H9 (cell line): Measurements from ENCODE around the gene CD247. TPM values are rescaled to one million over a fixed set of nuclear protein-coding genes. Genes with fewer than 3 reads are reported as not detected.

Experiments
- DNase-seq: peaks from one replicate; pipeline ENCODE4 v3.0.0-alpha.2; 2017
- H2AFZ ChIP-seq: one replicate; pipeline ENCODE4 v1.6.1; 2013; ENCODE audit warnings: mild to moderate bottlenecking, low read length, control low read depth, moderate library complexity
- H2AK5ac ChIP-seq: 2 replicates; pipeline ENCODE4 v1.6.1; 2013; ENCODE audit warnings: low read length, control low read depth, mixed read lengths; ENCODE audit not compliant: insufficient read length
- H2BK120ac ChIP-seq: one replicate; pipeline ENCODE4 v1.6.1; 2013; ENCODE audit warnings: low read depth, mild to moderate bottlenecking, low read length, control low read depth, inconsistent platforms; ENCODE audit not compliant: poor library complexity, severe bottlenecking
- H2BK12ac ChIP-seq: 2 replicates; pipeline ENCODE4 v1.6.1; 2013; ENCODE audit warnings: low read length, control low read depth, mixed read lengths, low read depth; ENCODE audit not compliant: insufficient read length
- H2BK15ac ChIP-seq: 2 replicates; pipeline ENCODE4 v1.6.1; 2013; ENCODE audit warnings: low read depth, low read length, control low read depth
- H2BK20ac ChIP-seq: one replicate; pipeline ENCODE4 v1.6.1; 2013; ENCODE audit warnings: low read depth, mild to moderate bottlenecking, low read length, control low read depth, inconsistent platforms; ENCODE audit not compliant: poor library complexity, severe bottlenecking
- H2BK5ac ChIP-seq: 2 replicates; pipeline ENCODE4 v1.6.1; 2013; ENCODE audit warnings: low read length, control low read depth, mixed read lengths; ENCODE audit not compliant: insufficient read length
- H3K14ac ChIP-seq: 2 replicates; pipeline ENCODE4 v1.6.1; 2013; ENCODE audit warnings: low read length, control low read depth; ENCODE audit not compliant: insufficient read depth
- H3K18ac ChIP-seq: 2 replicates; pipeline ENCODE4 v1.6.1; 2013; ENCODE audit warnings: low read depth, mild to moderate bottlenecking, mixed read lengths, low read length, control low read depth; ENCODE audit not compliant: insufficient read length
- H3K23ac ChIP-seq: 2 replicates; pipeline ENCODE4 v1.6.1; 2013; ENCODE audit warnings: low read length, control low read depth, mixed read lengths, low read depth; ENCODE audit not compliant: insufficient read length
- H3K23me2 ChIP-seq: 2 replicates; pipeline ENCODE4 v1.6.1; 2013; ENCODE audit warnings: low read depth, mild to moderate bottlenecking, mixed read lengths, low read length, control low read depth; ENCODE audit not compliant: insufficient read length, poor library complexity, severe bottlenecking
- H3K27ac ChIP-seq: 2 replicates; pipeline ENCODE4 v1.5.1; 2013; ENCODE audit warnings: low read length, control low read depth, mixed read lengths, low read depth; ENCODE audit not compliant: insufficient read length
- H3K27me3 ChIP-seq: 2 replicates; pipeline ENCODE4 v1.6.1; 2013; ENCODE audit warnings: low read length, control low read depth, inconsistent platforms; ENCODE audit not compliant: insufficient read depth
- H3K4ac ChIP-seq: 2 replicates; pipeline ENCODE4 v1.6.1; 2013; ENCODE audit warnings: low read depth, mild to moderate bottlenecking, control low read depth, inconsistent platforms, low read length, moderate library complexity
- H3K4me1 ChIP-seq: 2 replicates; pipeline ENCODE4 v1.6.1; 2013; ENCODE audit warnings: low read length, control low read depth, inconsistent platforms; ENCODE audit not compliant: insufficient read depth
- H3K4me2 ChIP-seq: 2 replicates; pipeline ENCODE4 v1.6.1; 2013; ENCODE audit warnings: low read length, control low read depth, mixed read lengths; ENCODE audit not compliant: insufficient read length, insufficient read depth
- H3K56ac ChIP-seq: 2 replicates; pipeline ENCODE4 v1.6.1; 2013; ENCODE audit warnings: low read depth, mild to moderate bottlenecking, mixed read lengths, low read length, control low read depth; ENCODE audit not compliant: insufficient read length
- H3K79me1 ChIP-seq: 2 replicates; pipeline ENCODE4 v1.6.1; 2013; ENCODE audit warnings: low read depth, mild to moderate bottlenecking, moderate library complexity, low read length, control low read depth, inconsistent platforms; ENCODE audit not compliant: insufficient read depth, poor library complexity, severe bottlenecking
- H3K79me2 ChIP-seq: 2 replicates; pipeline ENCODE4 v1.6.1; 2013; ENCODE audit warnings: low read length, control low read depth, inconsistent platforms; ENCODE audit not compliant: insufficient read depth
- H3K9ac ChIP-seq: 2 replicates; pipeline ENCODE4 v1.6.1; 2013; ENCODE audit warnings: low read length, control low read depth, mixed read lengths; ENCODE audit not compliant: insufficient read length; ENCODE audit errors: extremely low read depth
- H3K9me3 ChIP-seq: one replicate; pipeline ENCODE4 v1.6.1; 2013; ENCODE audit warnings: low read depth, low read length, inconsistent platforms; ENCODE audit not compliant: control insufficient read depth
- H3T11ph ChIP-seq: one replicate; pipeline ENCODE4 v1.6.1; 2013; ENCODE audit warnings: mild to moderate bottlenecking, low read length, control low read depth, inconsistent platforms
- H4K20me1 ChIP-seq: one replicate; pipeline ENCODE4 v1.6.1; 2013; ENCODE audit not compliant: control insufficient read depth, insufficient read length, insufficient read depth
- H4K5ac ChIP-seq: 2 replicates; pipeline ENCODE4 v1.6.1; 2013; ENCODE audit warnings: low read depth, mild to moderate bottlenecking, mixed read lengths, low read length, control low read depth; ENCODE audit not compliant: insufficient read length
- H4K8ac ChIP-seq: replicated peaks from 2 replicates; pipeline ENCODE4 v1.6.1; 2013; ENCODE audit warnings: low read length, control low read depth, mixed read lengths, low read depth; ENCODE audit not compliant: insufficient read length
- H4K91ac ChIP-seq: 2 replicates; pipeline ENCODE4 v1.6.1; 2013; ENCODE audit warnings: low read depth, mild to moderate bottlenecking, moderate library complexity, mixed read lengths, low read length, control low read depth; ENCODE audit not compliant: insufficient read length
- H3K27ac Mint-ChIP-seq, 3 experiments: 2 replicates in 2 of 3; 3 replicates in 1 of 3; pipeline ENCODE4 v1.8.0; 2020 to 2021; ENCODE audit warnings: mixed read lengths in 3 of 3, mild to moderate bottlenecking in 1 of 3, moderate library complexity in 1 of 3
- H3K27me3 Mint-ChIP-seq: 2 replicates; pipeline ENCODE4 v1.8.0; 2021; ENCODE audit warnings: low read depth, mild to moderate bottlenecking, moderate library complexity, mixed read lengths
- H3K36me3 Mint-ChIP-seq, 3 experiments: 2 replicates in 2 of 3; 3 replicates in 1 of 3; pipeline ENCODE4 v1.8.0; 2020 to 2021; ENCODE audit warnings: low read depth in 3 of 3, mixed read lengths in 3 of 3; ENCODE audit not compliant: insufficient read depth in 1 of 3
- H3K4me1 Mint-ChIP-seq, 2 experiments: 2 replicates each; pipeline ENCODE4 v1.8.0; 2020; ENCODE audit warnings: mixed read lengths in 2 of 2
- H3K4me3 Mint-ChIP-seq, 2 experiments: 2 replicates in 1 of 2; 3 replicates in 1 of 2; pipeline ENCODE4 v1.8.0; 2020 to 2021; ENCODE audit warnings: mild to moderate bottlenecking in 2 of 2, mixed read lengths in 2 of 2, moderate library complexity in 1 of 2
- H3K9me3 Mint-ChIP-seq, 2 experiments: 2 replicates in 1 of 2; 3 replicates in 1 of 2; pipeline ENCODE4 v1.8.0; 2020; ENCODE audit warnings: mild to moderate bottlenecking in 2 of 2, mixed read lengths in 2 of 2, moderate library complexity in 1 of 2
- WGBS: extraction: QIAGEN DNeasy Blood & Tissue Kit; methylation state at CpG from one replicate; pipeline ENCODE4 v1.1.7; 2013; ENCODE audit warnings: missing lambda C conversion rate, low lambda C conversion rate, mixed read lengths; ENCODE audit not compliant: insufficient read length; ENCODE audit errors: extremely low coverage; 5-methylcytosine and 5-hydroxymethylcytosine counted together
- total RNA-seq: library from RNA; stranded (reverse); gene quantifications from 2 replicates; pipeline ENCODE4 v1.2.1, GENCODE V29; 2021
- TF ChIP-seq, protein P1 (sequence below): fragments of 200-600 bp; sonication (generic); conservative IDR thresholded peaks from 3 replicates; pipeline ENCODE4 v1.8.0; 2021; ENCODE audit warnings: antibody characterized with exemption, mild to moderate bottlenecking

The CD247 gene
- total RNA-seq, 1 experiment from 2014 or later = 1.2 TPM

DNA sequence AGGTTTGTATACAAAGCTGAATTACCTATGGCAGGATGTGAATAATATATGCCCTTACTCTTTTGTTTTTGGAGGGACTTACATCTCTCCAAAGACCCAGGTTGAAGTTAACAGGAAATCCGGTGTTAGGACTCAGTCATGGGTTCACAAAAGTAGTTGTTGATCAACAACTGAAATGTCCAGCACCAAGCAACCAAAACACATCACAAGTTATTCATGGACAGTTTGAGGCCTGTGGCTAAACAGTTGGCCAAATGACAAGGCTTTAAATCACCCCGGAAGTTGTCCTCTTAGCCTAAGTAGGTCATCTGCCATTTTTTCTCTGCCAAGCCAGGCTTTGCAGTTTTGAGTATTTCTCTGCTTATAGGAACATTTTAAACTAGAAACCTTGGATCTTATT lies 89.9 kb downstream of the CD247 start:
- H3K9me3 Mint-ChIP-seq = no peaks in the 10 kb centered on the region
- Histone ChIP-seq H3K79me2 (no peaks in the 10 kb centered on the region), H3K27me3 (no peaks in the 10 kb centered on the region), H4K8ac (no peak overlapping the region), H2BK20ac (no peak overlapping the region), H3K14ac (no peak overlapping the region), H3K56ac (no peak overlapping the region), H2AFZ (no peak overlapping the region), H2BK5ac (no peak overlapping the region), H3K9me3 (no peaks in the 10 kb centered on the region), H3K23me2 (no peaks in the 10 kb centered on the region), H3T11ph (no peak overlapping the region), H2AK5ac (no peak overlapping the region), H3K18ac (no peak overlapping the region), H3K9ac (no peak overlapping the region), H3K27ac (no peak overlapping the region), H3K23ac (no peak overlapping the region), H3K4ac (no peak overlapping the region), H2BK15ac (no peak overlapping the region), H2BK12ac (no peak overlapping the region), H3K79me1 (no peaks in the 10 kb centered on the region), H4K91ac (no peak overlapping the region), H3K4me1 (peaks cover 21% of the 10 kb centered on the region), H2BK120ac (no peak overlapping the region), H4K5ac (no peak overlapping the region), H4K20me1 (peaks cover 3% of the 10 kb centered on the region), H3K4me2 (no peak overlapping the region)
- 0 out of 7 replicates have a peak, but pooled peaks cover 0 to 3% (median 0%) of the 10 kb centered on the region in 3 experiments for H3K36me3 Mint-ChIP-seq
- no peak for DNase-seq
- no peaks in the 10 kb centered on the region; the same call in none of the 2 replicates for H3K27me3 Mint-ChIP-seq
- H3K27ac Mint-ChIP-seq = 0 out of 7 replicates have a peak overlapping the region, but pooled peaks of 1 of the 3 experiments have one; percentile 28
- H3K4me3 Mint-ChIP-seq = no peak overlapping the region
- H3K4me1 Mint-ChIP-seq = peaks cover 85 to 89% of the 10 kb centered on the region in 2 experiments
- WGBS = no CpG with 5 or more reads among the region's 2 CpGs
- TF ChIP-seq, protein P1, sequence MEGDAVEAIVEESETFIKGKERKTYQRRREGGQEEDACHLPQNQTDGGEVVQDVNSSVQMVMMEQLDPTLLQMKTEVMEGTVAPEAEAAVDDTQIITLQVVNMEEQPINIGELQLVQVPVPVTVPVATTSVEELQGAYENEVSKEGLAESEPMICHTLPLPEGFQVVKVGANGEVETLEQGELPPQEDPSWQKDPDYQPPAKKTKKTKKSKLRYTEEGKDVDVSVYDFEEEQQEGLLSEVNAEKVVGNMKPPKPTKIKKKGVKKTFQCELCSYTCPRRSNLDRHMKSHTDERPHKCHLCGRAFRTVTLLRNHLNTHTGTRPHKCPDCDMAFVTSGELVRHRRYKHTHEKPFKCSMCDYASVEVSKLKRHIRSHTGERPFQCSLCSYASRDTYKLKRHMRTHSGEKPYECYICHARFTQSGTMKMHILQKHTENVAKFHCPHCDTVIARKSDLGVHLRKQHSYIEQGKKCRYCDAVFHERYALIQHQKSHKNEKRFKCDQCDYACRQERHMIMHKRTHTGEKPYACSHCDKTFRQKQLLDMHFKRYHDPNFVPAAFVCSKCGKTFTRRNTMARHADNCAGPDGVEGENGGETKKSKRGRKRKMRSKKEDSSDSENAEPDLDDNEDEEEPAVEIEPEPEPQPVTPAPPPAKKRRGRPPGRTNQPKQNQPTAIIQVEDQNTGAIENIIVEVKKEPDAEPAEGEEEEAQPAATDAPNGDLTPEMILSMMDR = no peak
